ENCODE data around the gene PTH2R. TPM values are rescaled to one million over a fixed set of nuclear protein-coding genes. Genes with fewer than 3 reads are reported as not detected.

PTH2R gene
- total and polyA plus RNA-seq, 12 donors: 0.01 TPM; not detected in 11

DNA sequence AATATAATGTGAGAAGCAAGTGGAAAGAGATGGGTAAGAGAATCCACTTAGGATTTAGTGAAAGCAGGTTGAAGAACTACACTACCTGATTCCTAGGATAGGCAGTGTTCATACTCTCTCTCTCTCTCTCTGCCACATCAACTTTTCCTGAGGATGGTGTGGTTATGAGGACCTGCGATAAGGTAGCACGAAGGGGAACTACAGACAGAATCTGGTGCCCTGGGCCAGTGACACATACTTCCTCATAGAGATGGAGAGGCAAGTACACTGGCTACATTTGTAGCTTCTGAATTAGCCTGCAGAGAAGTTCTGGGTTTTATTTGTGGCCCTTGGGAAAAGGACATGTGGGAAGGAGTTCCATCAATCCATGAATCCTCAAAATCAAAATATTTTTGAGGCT lies 44.5 kb downstream of the PTH2R start:
- Histone ChIP-seq H3K27me3 (peaks cover 0 to 10% (median 0%) of the 10 kb centered on the region in 7 donors), H3K9me3 (no peaks in the 10 kb centered on the region), H3K4me3 (no peak overlapping the region), H3K27ac (no peak overlapping the region), H3K36me3 (no peaks in the 10 kb centered on the region), H3K4me1 (no peaks in the 10 kb centered on the region)
- intact Hi-C loops (cut with DNase I): no loop called here
- TF ChIP-seq CTCF (IDR thresholded peaks at IDR 0.05): no peak
- ATAC-seq: no peak
- 71 to 74% methylated on average over 2 of the region's 2 CpGs for WGBS, 2 donors
- no peak for DNase-seq

- intact Hi-C loops (cut with DNase I): no loop called here
Measured at GRCh38 chr2:208454861-208455260, 48.3 kb downstream of the PTH2R start.

DNA sequence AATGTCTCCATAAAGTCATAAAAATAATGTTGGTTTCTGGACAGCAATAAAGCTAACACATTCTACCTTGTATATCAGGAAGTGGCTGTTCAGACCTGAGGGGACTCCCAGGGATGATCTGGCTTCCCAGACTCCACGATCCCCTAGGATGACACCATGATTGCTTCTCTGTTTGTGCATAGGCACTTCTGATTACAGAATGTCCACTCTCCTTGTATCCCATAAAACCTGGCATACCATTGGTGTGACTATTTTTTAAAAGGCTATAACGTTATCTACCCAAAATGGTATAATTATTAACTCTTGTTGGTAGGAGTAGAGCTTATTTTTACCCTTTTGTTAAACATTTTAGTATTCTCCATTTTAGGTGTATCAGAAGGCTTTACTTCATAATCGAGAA lies 57.1 kb downstream of the PTH2R start:
- Histone ChIP-seq H3K36me3 (no peaks in the 10 kb centered on the region), H3K9me3 (no peaks in the 10 kb centered on the region), H3K27me3 (peaks cover 0 to 4% (median 0%) of the 10 kb centered on the region in 7 donors), H3K4me1 (no peaks in the 10 kb centered on the region), H3K4me3 (no peak overlapping the region), H3K27ac (no peak overlapping the region)
- no peak for TF ChIP-seq CTCF (IDR thresholded peaks at IDR 0.05)
- 57 to 72% methylated on average over 3 of the region's 3 CpGs for WGBS, 2 donors
- no peak for ATAC-seq
- DNase-seq: no peak
- intact Hi-C loops (cut with DNase I): loop anchor here in 1 of 10 donors (10.0 kb wide), 1 partner anchor 311 kb away; no protein-coding TSS in a partner anchor

More at GRCh38 chr2:208454861-208455260, 48.3 kb downstream of the PTH2R start:
- H3K27me3 ChIP-seq: peaks cover 0 to 10% (median 0%) of the 10 kb centered on the region in 7 donors
- no peak for DNase-seq
- H3K4me3 ChIP-seq: no peak overlapping the region
- H3K27ac ChIP-seq: no peak overlapping the region
- no peaks in the 10 kb centered on the region for H3K36me3 ChIP-seq
- no peak for TF ChIP-seq CTCF (IDR thresholded peaks at IDR 0.05)
- H3K4me1 ChIP-seq: no peaks in the 10 kb centered on the region
- H3K9me3 ChIP-seq: no peaks in the 10 kb centered on the region
- ATAC-seq: no peak

DNA sequence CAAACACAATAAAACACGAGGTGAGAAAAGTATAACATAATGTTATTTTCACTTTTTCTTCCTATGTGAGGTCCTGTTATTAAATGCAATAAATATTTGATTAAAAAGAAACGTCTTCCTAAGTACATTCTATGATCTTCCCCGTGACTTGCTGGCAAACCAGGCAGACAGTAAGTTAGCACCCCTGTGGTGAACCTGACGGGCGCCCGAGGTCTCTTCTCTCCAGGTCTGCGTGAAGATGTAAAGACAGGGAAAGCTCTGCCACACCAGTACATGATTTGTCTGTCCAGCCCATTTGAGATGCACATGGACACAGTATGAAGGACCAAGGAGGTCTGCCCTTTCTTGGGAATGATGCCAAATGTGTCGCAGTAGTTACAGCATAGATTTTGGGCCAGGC lies 57.6 kb downstream of the PTH2R start:
- intact Hi-C loops (cut with DNase I): loop anchor here in 1 of 10 donors (10.0 kb wide), 1 partner anchor 311 kb away; no protein-coding TSS in a partner anchor
- no peak for TF ChIP-seq CTCF (IDR thresholded peaks at IDR 0.05)
- H3K9me3 ChIP-seq: no peaks in the 10 kb centered on the region
- no peaks in the 10 kb centered on the region for H3K36me3 ChIP-seq
- no peaks in the 10 kb centered on the region for H3K4me1 ChIP-seq
- DNase-seq: no peak
- H3K27me3 ChIP-seq: peaks cover 0 to 4% (median 0%) of the 10 kb centered on the region in 7 donors
- H3K27ac ChIP-seq: no peak overlapping the region
- no peak overlapping the region for H3K4me3 ChIP-seq
- 69 to 73% methylated on average over 8 of the region's 8 CpGs for WGBS, 2 donors
- no peak for ATAC-seq

All from heart right ventricle (tissue), 16 donors.